Sigmoid colon (tissue), 7 donors: Measurements from ENCODE around the gene TWSG1. TPM values are rescaled to one million over a fixed set of nuclear protein-coding genes. Genes with fewer than 3 reads are reported as not detected.
A peak's percentile ranks its signal among the peaks of the same experiment; 100 is the strongest.

ENCODE experiments used
- DNase-seq: peaks from one replicate; pipeline ENCODE4 v3.0.0-alpha.2; 2019
- H3K27ac ChIP-seq, 4 donors: fragments of 200-600 bp; sonication (generic); one replicate each; pipeline ENCODE4 v1.5.1; 2016 to 2019; ENCODE audit warnings: mild to moderate bottlenecking in 1 of 4
- H3K27me3 ChIP-seq, 3 donors: fragments of 200-600 bp; sonication (generic); one replicate each; pipeline ENCODE4 v1.5.1; 2019; ENCODE audit warnings: mild to moderate bottlenecking in 1 of 3
- H3K36me3 ChIP-seq, 4 donors: fragments of 200-600 bp; sonication (generic); one replicate each; pipeline ENCODE4 v1.5.1; 2016 to 2019
- H3K4me1 ChIP-seq, 4 donors: fragments of 200-600 bp; sonication (generic); one replicate each; pipeline ENCODE4 v1.5.1; 2017 to 2019
- H3K4me3 ChIP-seq, 4 donors: fragments of 200-600 bp; sonication (generic); one replicate each; pipeline ENCODE4 v1.5.1; 2017 to 2019; ENCODE audit warnings: mild to moderate bottlenecking in 2 of 4, moderate library complexity in 1 of 4
- H3K9me3 ChIP-seq, 4 donors: fragments of 200-600 bp in 3 of 4; sonication (generic) in 3 of 4; one replicate each; pipeline versions ENCODE4 v1.5.1 to v1.6.1; 2013 to 2019
- EP300 ChIP-seq, 4 donors: sonication (generic); formaldehyde crosslinking; IDR thresholded peaks; one replicate each; pipeline ENCODE4 v1.6.1; 2017; ENCODE audit warnings: antibody characterized with exemption in 4 of 4
- POLR2A ChIP-seq, 2 donors: fragments of 450-650 bp; IDR thresholded peaks; one replicate each; pipeline ENCODE4 v1.6.1; 2016; ENCODE audit warnings: antibody characterized with exemption in 2 of 2, mild to moderate bottlenecking in 2 of 2, moderate library complexity in 2 of 2
- POLR2AphosphoS5 ChIP-seq, 4 donors: sonication (generic); formaldehyde crosslinking; IDR thresholded peaks; one replicate each; pipeline ENCODE4 v1.6.1; 2017; ENCODE audit warnings: antibody characterized with exemption in 4 of 4
- WGBS, 2 donors: extraction: QIAGEN DNeasy Blood & Tissue Kit; methylation state at CpG; one replicate each; pipeline ENCODE4 v1.1.7; 2013; 5-methylcytosine and 5-hydroxymethylcytosine counted together
- intact Hi-C: fragments of 100-400 bp; cut with DNase I; formaldehyde crosslinking; loops from one replicate; pipeline ENCODE4 v1.15.1; 2023
- polyA plus RNA-seq, 3 donors: library from polyadenylated mRNA; stranded (reverse); fragments of 200-250 nt; gene quantifications; one replicate each; pipeline ENCODE4 v1.2.3, GENCODE V29; 2013
- total RNA-seq, 4 donors: library from RNA; depleted of rRNA; stranded (reverse); fragments of >200 nt; gene quantifications; one replicate each; pipeline ENCODE4 v1.1.0, GENCODE V29; 2016
- TF ChIP-seq, protein P1 (sequence below), 4 experiments: fragments of 450-650 bp in 3 of 4; fragments of 200-600 bp in 1 of 4; IDR thresholded peaks; one replicate each; pipeline ENCODE4 v1.5.1; 2016 to 2019; ENCODE audit warnings: antibody characterized with exemption in 4 of 4, mild to moderate bottlenecking in 3 of 4, moderate library complexity in 2 of 4
- donor health status: healthy with polysubstance abuse.
- donor health status: Bipolar disorder and iron deficiency.
- donor health status: healthy.

Gene TWSG1
- total and polyA plus RNA-seq, 7 donors = 3.6 to 88.3 (median 69.2) TPM

DNA sequence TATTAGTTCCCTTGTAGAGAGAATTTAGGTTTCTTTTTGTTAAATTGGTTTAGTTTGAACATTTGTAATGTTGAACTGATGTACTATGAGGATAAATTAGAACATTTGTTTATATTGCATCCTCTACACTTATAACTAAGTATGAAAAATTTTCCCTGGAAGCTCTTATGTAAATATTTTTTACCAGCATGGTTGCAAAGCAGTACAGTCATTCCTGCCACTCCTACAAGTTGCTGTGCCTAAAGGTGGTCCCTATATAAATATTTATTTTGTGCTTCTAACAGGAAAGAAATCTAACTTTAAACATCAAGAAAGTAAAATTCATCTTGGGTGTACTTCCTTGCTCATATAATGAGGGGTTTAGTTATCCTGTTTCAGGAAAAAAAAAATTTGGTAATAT, 14.2 kb downstream of the TWSG1 start:
- H3K9me3 ChIP-seq = no peaks in the 10 kb centered on the region
- no peak for DNase-seq
- no peak for TF ChIP-seq POLR2AphosphoS5 (IDR thresholded peaks at IDR 0.05)
- no peak for TF ChIP-seq EP300 (IDR thresholded peaks at IDR 0.05)
- TF ChIP-seq, protein P1, sequence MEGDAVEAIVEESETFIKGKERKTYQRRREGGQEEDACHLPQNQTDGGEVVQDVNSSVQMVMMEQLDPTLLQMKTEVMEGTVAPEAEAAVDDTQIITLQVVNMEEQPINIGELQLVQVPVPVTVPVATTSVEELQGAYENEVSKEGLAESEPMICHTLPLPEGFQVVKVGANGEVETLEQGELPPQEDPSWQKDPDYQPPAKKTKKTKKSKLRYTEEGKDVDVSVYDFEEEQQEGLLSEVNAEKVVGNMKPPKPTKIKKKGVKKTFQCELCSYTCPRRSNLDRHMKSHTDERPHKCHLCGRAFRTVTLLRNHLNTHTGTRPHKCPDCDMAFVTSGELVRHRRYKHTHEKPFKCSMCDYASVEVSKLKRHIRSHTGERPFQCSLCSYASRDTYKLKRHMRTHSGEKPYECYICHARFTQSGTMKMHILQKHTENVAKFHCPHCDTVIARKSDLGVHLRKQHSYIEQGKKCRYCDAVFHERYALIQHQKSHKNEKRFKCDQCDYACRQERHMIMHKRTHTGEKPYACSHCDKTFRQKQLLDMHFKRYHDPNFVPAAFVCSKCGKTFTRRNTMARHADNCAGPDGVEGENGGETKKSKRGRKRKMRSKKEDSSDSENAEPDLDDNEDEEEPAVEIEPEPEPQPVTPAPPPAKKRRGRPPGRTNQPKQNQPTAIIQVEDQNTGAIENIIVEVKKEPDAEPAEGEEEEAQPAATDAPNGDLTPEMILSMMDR (IDR thresholded peaks at IDR 0.05) = no peak
- no peak for TF ChIP-seq POLR2A (IDR thresholded peaks at IDR 0.05)
- peaks cover 0 to 26% (median 17%) of the 10 kb centered on the region in 4 donors for H3K4me1 ChIP-seq
- H3K27me3 ChIP-seq = no peaks in the 10 kb centered on the region
- intact Hi-C loops = no loop called here
- H3K27ac ChIP-seq = peak overlapping the region; percentile 7 to 56 (median 38)
- no peak overlapping the region for H3K4me3 ChIP-seq
- peaks cover 0 to 15% (median 5%) of the 10 kb centered on the region in 4 donors for H3K36me3 ChIP-seq

DNA sequence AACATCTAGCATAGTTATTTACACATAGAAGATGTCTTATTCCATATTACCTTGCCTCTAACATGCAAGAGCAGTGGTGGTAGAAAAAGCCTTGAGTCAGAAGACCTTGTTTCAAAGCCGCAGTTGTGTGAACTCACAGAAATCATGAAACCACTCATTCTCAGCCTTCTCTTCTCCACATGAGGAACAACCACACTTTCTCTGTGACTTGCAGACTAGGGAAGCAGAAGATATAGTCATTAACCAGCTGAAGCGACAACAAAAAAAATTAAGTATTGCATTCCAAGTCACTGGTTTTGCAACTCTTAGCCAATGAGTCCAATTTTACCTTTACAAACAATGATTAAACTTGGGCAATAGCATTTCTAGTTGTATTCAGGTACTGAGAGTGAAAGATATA, 19.0 kb downstream of the TWSG1 start:
- Histone ChIP-seq H3K27ac (peak overlapping the region in 1 of 4 donors; percentile 1), H3K27me3 (no peaks in the 10 kb centered on the region), H3K4me1 (peaks cover 0 to 19% (median 13%) of the 10 kb centered on the region in 4 donors), H3K4me3 (no peak overlapping the region), H3K36me3 (no peaks in the 10 kb centered on the region), H3K9me3 (no peaks in the 10 kb centered on the region)
- WGBS, 2 donors = 91 to 92% methylated on average over 2 of the region's 2 CpGs
- TF ChIP-seq POLR2AphosphoS5 (IDR thresholded peaks at IDR 0.05) (no peak), EP300 (IDR thresholded peaks at IDR 0.05) (no peak), POLR2A (IDR thresholded peaks at IDR 0.05) (no peak)
- TF ChIP-seq, protein P1 (IDR thresholded peaks at IDR 0.05) = no peak
- intact Hi-C loops = no loop called here
- DNase-seq = no peak

DNA sequence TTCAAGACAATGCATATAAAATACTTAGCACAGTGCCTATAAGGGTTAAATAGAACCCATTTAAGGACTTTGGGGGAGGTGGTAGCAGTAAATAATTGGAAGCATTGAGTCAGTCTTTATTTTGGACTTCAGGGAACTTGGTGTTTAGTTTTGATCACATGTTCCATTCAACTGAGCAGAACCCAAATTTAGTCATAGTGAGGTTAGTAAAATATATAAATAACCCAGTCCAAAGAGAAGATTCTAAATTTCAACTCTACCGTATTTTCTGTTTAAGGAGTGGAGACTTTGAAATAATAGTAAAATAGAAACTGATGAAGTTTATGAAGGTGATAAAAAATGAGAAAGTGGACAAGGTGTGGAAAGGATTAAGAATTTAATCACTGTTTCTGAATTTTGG, 19.7 kb downstream of the TWSG1 start:
- H3K27ac ChIP-seq = peak overlapping the region in 1 of 4 donors; percentile 38
- peaks cover 0 to 17% (median 6%) of the 10 kb centered on the region in 4 donors for H3K4me1 ChIP-seq
- no peaks in the 10 kb centered on the region for H3K36me3 ChIP-seq
- DNase-seq = no peak
- H3K4me3 ChIP-seq = no peak overlapping the region
- H3K27me3 ChIP-seq = no peaks in the 10 kb centered on the region
- TF ChIP-seq, protein P1 (IDR thresholded peaks at IDR 0.05) = no peak
- peak in 1 of 4 donors; percentile 20 for TF ChIP-seq EP300 (IDR thresholded peaks at IDR 0.05)
- 79 to 92% methylated on average over 1 of the region's 1 CpG for WGBS, 2 donors
- no peaks in the 10 kb centered on the region for H3K9me3 ChIP-seq
- intact Hi-C loops = no loop called here

DNA sequence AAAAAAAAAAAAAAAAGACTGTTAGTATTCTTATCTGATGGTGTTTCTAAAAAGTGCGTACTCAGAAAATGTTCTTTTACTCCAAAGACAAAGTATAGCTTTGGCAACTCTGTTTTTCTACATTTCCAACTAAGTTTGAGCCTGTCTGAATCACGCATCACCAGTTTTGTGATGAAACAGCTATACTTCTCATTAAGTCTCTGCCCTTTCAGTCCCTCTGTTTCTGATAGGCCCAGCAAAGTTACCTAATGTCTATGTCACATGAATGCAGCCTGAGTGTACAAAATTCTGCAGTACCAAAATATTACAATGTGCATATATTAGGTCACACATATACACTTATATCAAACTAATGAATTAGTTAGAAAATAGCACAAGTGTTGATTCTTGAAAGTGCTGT, 22.4 kb downstream of the TWSG1 start:
- 98% methylated on average over 2 of the region's 2 CpGs for WGBS, 2 donors
- no peaks in the 10 kb centered on the region for H3K27me3 ChIP-seq
- H3K27ac ChIP-seq = no peak overlapping the region
- no peak for TF ChIP-seq POLR2AphosphoS5 (IDR thresholded peaks at IDR 0.05)
- TF ChIP-seq EP300 (IDR thresholded peaks at IDR 0.05) = no peak
- TF ChIP-seq, protein P1 (IDR thresholded peaks at IDR 0.05) = no peak
- no peak for TF ChIP-seq POLR2A (IDR thresholded peaks at IDR 0.05)
- H3K36me3 ChIP-seq = no peaks in the 10 kb centered on the region
- DNase-seq = no peak
- H3K9me3 ChIP-seq = no peaks in the 10 kb centered on the region
- H3K4me3 ChIP-seq = no peak overlapping the region
- peaks cover 0 to 19% (median 8%) of the 10 kb centered on the region in 4 donors for H3K4me1 ChIP-seq
- intact Hi-C loops = no loop called here

DNA sequence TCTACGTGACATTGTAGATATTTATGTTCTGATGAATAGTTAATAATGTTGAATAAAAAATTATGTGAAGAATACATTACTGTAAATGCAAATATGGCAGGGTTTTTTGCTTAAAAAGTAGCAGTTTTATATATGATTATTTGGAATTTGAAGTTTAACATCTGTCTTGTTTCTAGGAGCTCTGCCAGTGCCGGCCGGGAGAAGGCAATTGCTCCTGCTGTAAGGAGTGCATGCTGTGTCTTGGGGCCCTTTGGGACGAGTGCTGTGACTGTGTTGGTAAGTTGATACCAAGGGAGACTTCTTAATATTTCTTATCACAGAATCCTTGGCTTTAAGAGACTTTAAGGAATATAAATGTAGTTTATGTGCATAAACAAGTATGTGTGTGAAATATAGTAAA, 25.2 kb downstream of the TWSG1 start:
- DNase-seq = no peak
- intact Hi-C loops = no loop called here

More for the DNA sequence above, 25.2 kb downstream of the TWSG1 start:
- Histone ChIP-seq H3K4me1 (peaks cover 0 to 15% (median 10%) of the 10 kb centered on the region in 4 donors), H3K27me3 (no peaks in the 10 kb centered on the region), H3K27ac (peak overlapping the region in 1 of 4 donors; percentile 15), H3K9me3 (no peaks in the 10 kb centered on the region), H3K36me3 (peaks cover 0 to 9% (median 0%) of the 10 kb centered on the region in 4 donors), H3K4me3 (no peak overlapping the region)
- WGBS, 2 donors = 87 to 92% methylated on average over 4 of the region's 4 CpGs
- TF ChIP-seq, protein P1 (IDR thresholded peaks at IDR 0.05) = no peak
- TF ChIP-seq POLR2AphosphoS5 (IDR thresholded peaks at IDR 0.05) (no peak), POLR2A (IDR thresholded peaks at IDR 0.05) (no peak), EP300 (IDR thresholded peaks at IDR 0.05) (no peak)
